Endothelial cell of umbilical vein (primary cell): Measurements from ENCODE around the gene PRICKLE3.

Experiments used
- EZH2 ChIP-seq: IDR thresholded peaks from 2 replicates; pipeline ENCODE4 v1.6.1; 2012; ENCODE audit warnings: borderline replicate concordance, low read depth, mild to moderate bottlenecking, moderate library complexity, low read length, inconsistent platforms; ENCODE audit not compliant: severe bottlenecking
- FOS ChIP-seq: IDR thresholded peaks from 2 replicates; pipeline ENCODE4 v1.6.1; 2011; ENCODE audit warnings: mild to moderate bottlenecking, low read length, moderate library complexity, borderline replicate concordance; ENCODE audit not compliant: insufficient read depth
- GATA2 ChIP-seq: IDR thresholded peaks from 2 replicates; pipeline ENCODE4 v1.7.0; 2011; ENCODE audit warnings: low read depth, mild to moderate bottlenecking, moderate library complexity, mixed read lengths, low read length; ENCODE audit not compliant: insufficient read length, insufficient read depth
- JUN ChIP-seq: IDR thresholded peaks from 2 replicates; pipeline ENCODE4 v1.6.1; 2011; ENCODE audit warnings: borderline replicate concordance, low read depth; ENCODE audit not compliant: insufficient read length, insufficient read depth
- MYC ChIP-seq: IDR thresholded peaks from one replicate; pipeline ENCODE4 v1.6.1; 2011; ENCODE audit warnings: mild to moderate bottlenecking, low read depth, low read length
- POLR2A ChIP-seq: IDR thresholded peaks from 2 replicates; pipeline ENCODE4 v1.6.1; 2012; ENCODE audit warnings: low read depth, mild to moderate bottlenecking, control low read depth, low read length
- POLR2AphosphoS5 ChIP-seq: IDR thresholded peaks from 2 replicates; pipeline ENCODE4 v1.6.1; 2012; ENCODE audit warnings: low read depth, mild to moderate bottlenecking, control low read depth, low read length, moderate library complexity; ENCODE audit not compliant: insufficient read depth
- TF ChIP-seq, protein P1 (sequence below), 2 donors: IDR thresholded peaks; 1 replicate in 1 of 2; 2 replicates in 1 of 2; pipeline ENCODE4 v1.5.1; 2011; ENCODE audit warnings: low read length in 2 of 2, mild to moderate bottlenecking in 2 of 2, moderate library complexity in 2 of 2, control low read depth in 1 of 2, inconsistent platforms in 1 of 2, low read depth in 1 of 2; ENCODE audit not compliant: insufficient read depth in 1 of 2; ENCODE audit errors: extremely low read depth in 1 of 2
- TF ChIP-seq, protein P2 (sequence below): IDR thresholded peaks from 2 replicates; pipeline ENCODE4 v1.6.1; 2011; ENCODE audit not compliant: insufficient read depth, insufficient read length

GRCh38 chrX:49205443-49205842 lies 19.3 kb upstream of the PRICKLE3 start:
- TF ChIP-seq, protein P1, sequence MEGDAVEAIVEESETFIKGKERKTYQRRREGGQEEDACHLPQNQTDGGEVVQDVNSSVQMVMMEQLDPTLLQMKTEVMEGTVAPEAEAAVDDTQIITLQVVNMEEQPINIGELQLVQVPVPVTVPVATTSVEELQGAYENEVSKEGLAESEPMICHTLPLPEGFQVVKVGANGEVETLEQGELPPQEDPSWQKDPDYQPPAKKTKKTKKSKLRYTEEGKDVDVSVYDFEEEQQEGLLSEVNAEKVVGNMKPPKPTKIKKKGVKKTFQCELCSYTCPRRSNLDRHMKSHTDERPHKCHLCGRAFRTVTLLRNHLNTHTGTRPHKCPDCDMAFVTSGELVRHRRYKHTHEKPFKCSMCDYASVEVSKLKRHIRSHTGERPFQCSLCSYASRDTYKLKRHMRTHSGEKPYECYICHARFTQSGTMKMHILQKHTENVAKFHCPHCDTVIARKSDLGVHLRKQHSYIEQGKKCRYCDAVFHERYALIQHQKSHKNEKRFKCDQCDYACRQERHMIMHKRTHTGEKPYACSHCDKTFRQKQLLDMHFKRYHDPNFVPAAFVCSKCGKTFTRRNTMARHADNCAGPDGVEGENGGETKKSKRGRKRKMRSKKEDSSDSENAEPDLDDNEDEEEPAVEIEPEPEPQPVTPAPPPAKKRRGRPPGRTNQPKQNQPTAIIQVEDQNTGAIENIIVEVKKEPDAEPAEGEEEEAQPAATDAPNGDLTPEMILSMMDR (IDR thresholded peaks at IDR 0.05; ENCODE audit: extremely low read depth in 1 of 2, insufficient read depth in 1 of 2, low read depth in 1 of 2, low read length in 2 of 2) = no peak
- TF ChIP-seq POLR2AphosphoS5 (no peak), JUN (no peak), POLR2A (no peak), EZH2 (no peak), GATA2 (no peak), FOS (no peak), MYC (no peak)
- TF ChIP-seq, protein P2, sequence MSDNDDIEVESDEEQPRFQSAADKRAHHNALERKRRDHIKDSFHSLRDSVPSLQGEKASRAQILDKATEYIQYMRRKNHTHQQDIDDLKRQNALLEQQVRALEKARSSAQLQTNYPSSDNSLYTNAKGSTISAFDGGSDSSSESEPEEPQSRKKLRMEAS = no peak
